Fibroblast of skin of scalp (primary cell): ENCODE data around the gene PPFIA1.
"Not testable (repeated sequence)": the region's sequence is repeated elsewhere in the genome, so short reads cannot be mapped to it uniquely, and the experiment has no call there.

ENCODE experiments used
- DNase-seq: peaks from one replicate; pipeline ENCODE4 v3.0.0-alpha.2; 2013

The PPFIA1 gene

GRCh38 chr11:70326365-70326811, 55.9 kb downstream of the PPFIA1 start:
- no peak for DNase-seq

- no peak for DNase-seq
Observed at GRCh38 chr11:70326833-70327232, 56.3 kb downstream of the PPFIA1 start.

GRCh38 chr11:70327717-70328116, 57.2 kb downstream of the PPFIA1 start:
- no peak for DNase-seq

GRCh38 chr11:70328556-70328955, 58.1 kb downstream of the PPFIA1 start:
- DNase-seq = peak; percentile 46

GRCh38 chr11:70331320-70331843, 60.9 kb downstream of the PPFIA1 start:
- not testable (repeated sequence) for DNase-seq

- DNase-seq = no peak
Observed at GRCh38 chr11:70331901-70332300, 61.4 kb downstream of the PPFIA1 start.

- no peak for DNase-seq
Observed at GRCh38 chr11:70332567-70332966, 62.1 kb downstream of the PPFIA1 start.

- no peak for DNase-seq
Observed at GRCh38 chr11:70333261-70333660, 62.8 kb downstream of the PPFIA1 start.

GRCh38 chr11:70334351-70334995, 64.0 kb downstream of the PPFIA1 start:
- DNase-seq = no peak

GRCh38 chr11:70335511-70335910, 65.0 kb downstream of the PPFIA1 start:
- DNase-seq = no peak

- no peak for DNase-seq
Observed at GRCh38 chr11:70338594-70338993, 68.1 kb downstream of the PPFIA1 start.

- DNase-seq = no peak
Observed at GRCh38 chr11:70339066-70339465, 68.6 kb downstream of the PPFIA1 start.

GRCh38 chr11:70341881-70342429, 71.5 kb downstream of the PPFIA1 start:
- DNase-seq = no peak

- DNase-seq = no peak
Observed at GRCh38 chr11:70343636-70344035, 73.1 kb downstream of the PPFIA1 start.

GRCh38 chr11:70348191-70348590, 77.7 kb downstream of the PPFIA1 start:
- no peak for DNase-seq

- DNase-seq = no peak
Observed at GRCh38 chr11:70348608-70349007, 78.1 kb downstream of the PPFIA1 start.

- DNase-seq = no peak
Observed at GRCh38 chr11:70351646-70352045, 81.2 kb downstream of the PPFIA1 start.

GRCh38 chr11:70352100-70352499, 81.6 kb downstream of the PPFIA1 start:
- no peak for DNase-seq

- DNase-seq = no peak
Observed at GRCh38 chr11:70352601-70353000, 82.1 kb downstream of the PPFIA1 start.

- DNase-seq = no peak
Observed at GRCh38 chr11:70353329-70353728, 82.8 kb downstream of the PPFIA1 start.

- no peak for DNase-seq
Observed at GRCh38 chr11:70353900-70354568, 83.5 kb downstream of the PPFIA1 start.

- DNase-seq = no peak
Observed at GRCh38 chr11:70354629-70355028, 84.1 kb downstream of the PPFIA1 start.

- DNase-seq = no peak
Observed at GRCh38 chr11:70358753-70359152, 88.3 kb downstream of the PPFIA1 start.
